Neural cell (in vitro differentiated cells): ENCODE measurements around the gene BZW1. TPM values are rescaled to one million over a fixed set of nuclear protein-coding genes. Genes with fewer than 3 reads are reported as not detected.

ENCODE experiments used
- H2AFZ ChIP-seq: fragments of 200-600, 300-800 bp; sonication (generic), shearing (Covaris generic); 2 replicates; pipeline ENCODE4 v1.6.0; 2014; ENCODE audit warnings: low read depth, mild to moderate bottlenecking, antibody characterized with exemption, low read length, moderate library complexity
- H3F3A ChIP-seq: fragments of 200-600 bp; shearing (Covaris generic); 2 replicates; pipeline ENCODE4 v1.6.1; 2016; ENCODE audit warnings: mild to moderate bottlenecking, moderate library complexity, mixed read lengths, antibody characterized with exemption, low read length; ENCODE audit not compliant: insufficient read depth, poor library complexity, severe bottlenecking
- H3K27ac ChIP-seq: fragments of 200-600, 300-800 bp; sonication (generic), shearing (Covaris generic); 2 replicates; pipeline ENCODE4 v1.5.1; 2014; ENCODE audit warnings: mild to moderate bottlenecking, low read length, moderate library complexity
- H3K27me3 ChIP-seq: fragments of 300-800, 200-600 bp; sonication (generic), shearing (Covaris generic); 2 replicates; pipeline ENCODE4 v1.6.0; 2014; ENCODE audit warnings: mild to moderate bottlenecking, low read depth, low read length, moderate library complexity; ENCODE audit not compliant: insufficient read depth
- H3K36me3 ChIP-seq: fragments of 300-800, 200-600 bp; sonication (generic), shearing (Covaris generic); 2 replicates; pipeline ENCODE4 v1.5.1; 2014; ENCODE audit warnings: mild to moderate bottlenecking, antibody characterized with exemption, low read length, moderate library complexity; ENCODE audit not compliant: insufficient read depth
- H3K4me2 ChIP-seq: fragments of 300-800, 200-600 bp; sonication (generic), shearing (Covaris generic); 2 replicates; pipeline ENCODE4 v1.6.0; 2014; ENCODE audit warnings: mild to moderate bottlenecking, low read length
- H3K4me3 ChIP-seq: fragments of 300-800, 200-600 bp; sonication (generic), shearing (Covaris generic); 2 replicates; pipeline ENCODE4 v1.5.1; 2014; ENCODE audit warnings: mild to moderate bottlenecking, low read length, moderate library complexity
- H3K79me2 ChIP-seq: fragments of 200-600 bp; shearing (Covaris generic); replicated peaks from 2 replicates; pipeline ENCODE4 v1.6.0; 2014; ENCODE audit warnings: mild to moderate bottlenecking, low read length, moderate library complexity; ENCODE audit not compliant: insufficient read depth
- H3K9ac ChIP-seq: fragments of 300-800, 200-600 bp; sonication (generic), shearing (Covaris generic); 2 replicates; pipeline ENCODE4 v1.6.1; 2016; ENCODE audit warnings: mild to moderate bottlenecking, low read length, mixed read lengths
- H3K9me2 ChIP-seq: fragments of 200-600 bp; shearing (Covaris generic); 2 replicates; pipeline ENCODE4 v1.6.1; 2016; ENCODE audit warnings: mild to moderate bottlenecking, low read length, mixed read lengths; ENCODE audit not compliant: insufficient read depth
- H3K9me3 ChIP-seq: fragments of 200-600, 300-800 bp; sonication (generic), shearing (Covaris generic); 2 replicates; pipeline ENCODE4 v1.6.1; 2016; ENCODE audit warnings: mild to moderate bottlenecking, mixed run types, low read length, moderate library complexity, mixed read lengths
- H4K20me1 ChIP-seq: fragments of 200-600 bp; shearing (Covaris generic); 2 replicates; pipeline ENCODE4 v1.6.1; 2016; ENCODE audit warnings: mild to moderate bottlenecking, mixed run types; ENCODE audit not compliant: insufficient read depth
- CTCF ChIP-seq: fragments of 450-650 bp; IDR thresholded peaks from 2 replicates; pipeline ENCODE4 v1.5.1; 2014; ENCODE audit warnings: antibody characterized with exemption, mild to moderate bottlenecking, moderate library complexity; ENCODE audit not compliant: poor library complexity, severe bottlenecking
- EP300 ChIP-seq: fragments of 450-650 bp; conservative IDR thresholded peaks from 2 replicates; pipeline ENCODE4 v1.6.1; 2014; ENCODE audit warnings: antibody characterized with exemption, mild to moderate bottlenecking, moderate library complexity; ENCODE audit not compliant: poor library complexity, severe bottlenecking
- EZH2 ChIP-seq: fragments of 200-600, 300-800 bp; shearing (Covaris generic), sonication (generic); IDR thresholded peaks from 2 replicates; pipeline ENCODE4 v1.6.1; 2014; ENCODE audit warnings: antibody characterized with exemption, low read length, borderline replicate concordance, mild to moderate bottlenecking; ENCODE audit not compliant: insufficient read depth, poor library complexity, severe bottlenecking
- MXI1 ChIP-seq: fragments of 450-650 bp; conservative IDR thresholded peaks from 2 replicates; pipeline ENCODE4 v1.6.1; 2014; ENCODE audit warnings: antibody characterized with exemption, mild to moderate bottlenecking; ENCODE audit not compliant: poor library complexity, severe bottlenecking
- POLR2AphosphoS5 ChIP-seq: IDR thresholded peaks from 2 replicates; pipeline ENCODE4 v1.6.1; 2012
- RAD21 ChIP-seq: fragments of 450-650 bp; conservative IDR thresholded peaks from 2 replicates; pipeline ENCODE4 v1.6.1; 2014; ENCODE audit warnings: antibody characterized with exemption, mild to moderate bottlenecking, moderate library complexity
- REST ChIP-seq: IDR thresholded peaks from 2 replicates; pipeline ENCODE4 v1.6.1; 2012; ENCODE audit warnings: borderline replicate concordance
- SMC3 ChIP-seq: fragments of 450-650 bp; conservative IDR thresholded peaks from 2 replicates; pipeline ENCODE4 v1.6.1; 2014; ENCODE audit warnings: antibody characterized with exemption, mild to moderate bottlenecking, moderate library complexity; ENCODE audit not compliant: poor library complexity
- TAF1 ChIP-seq: IDR thresholded peaks from 2 replicates; pipeline ENCODE4 v1.6.1; 2012; ENCODE audit warnings: low read depth
- polyA plus RNA-seq: library from polyadenylated mRNA; depleted of rRNA; stranded (reverse); fragments of >200 nt; gene quantifications from 2 replicates; pipeline ENCODE4 v1.2.3, GENCODE V29; 2014

Gene BZW1
- polyA plus RNA-seq, 1 donor from 2014 or later = 291 TPM

DNA sequence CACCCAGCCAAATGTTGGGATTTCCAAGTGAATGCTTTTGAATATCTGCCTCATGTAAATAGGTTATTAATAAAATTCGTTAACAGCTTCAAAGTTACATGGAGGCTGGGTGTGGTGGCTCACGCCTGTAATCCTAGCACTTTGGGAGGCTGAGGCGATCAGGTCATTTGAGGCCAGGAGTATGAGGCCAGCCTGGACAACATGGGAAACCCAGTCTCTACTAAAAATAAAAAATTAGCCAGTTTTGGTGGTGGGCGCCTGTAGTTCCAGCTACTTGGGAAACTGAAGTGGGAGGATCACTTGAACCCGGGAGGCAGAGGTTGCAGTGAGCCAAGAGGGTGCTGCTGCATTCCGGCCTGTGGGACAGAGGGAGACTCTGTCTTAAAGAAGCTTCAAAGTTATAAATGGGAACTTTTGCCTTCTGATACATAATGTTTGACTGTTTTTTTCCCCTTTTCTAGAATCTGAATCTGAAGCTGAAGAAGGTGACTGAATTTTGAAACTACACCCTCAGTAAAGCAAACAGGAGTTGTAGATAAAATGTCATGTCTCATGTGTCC is 10.1 kb downstream of the BZW1 start:
- H3F3A ChIP-seq = no peaks in the 10 kb centered on the region
- no peaks in the 10 kb centered on the region for H3K9me3 ChIP-seq
- H3K27ac ChIP-seq = no peak overlapping the region
- H3K27me3 ChIP-seq = no peaks in the 10 kb centered on the region
- no peaks in the 10 kb centered on the region for H3K79me2 ChIP-seq
- H3K9me2 ChIP-seq = no peaks in the 10 kb centered on the region
- TF ChIP-seq REST (no peak), EZH2 (no peak), EP300 (no peak), POLR2AphosphoS5 (no peak), SMC3 (no peak)
- no peak overlapping the region for H3K4me2 ChIP-seq
- H3K9ac ChIP-seq = no peak overlapping the region
- H2AFZ ChIP-seq = no peak overlapping the region
- H3K4me3 ChIP-seq = no peak overlapping the region
- no peaks in the 10 kb centered on the region for H4K20me1 ChIP-seq
- peaks cover 10% of the 10 kb centered on the region for H3K36me3 ChIP-seq

DNA sequence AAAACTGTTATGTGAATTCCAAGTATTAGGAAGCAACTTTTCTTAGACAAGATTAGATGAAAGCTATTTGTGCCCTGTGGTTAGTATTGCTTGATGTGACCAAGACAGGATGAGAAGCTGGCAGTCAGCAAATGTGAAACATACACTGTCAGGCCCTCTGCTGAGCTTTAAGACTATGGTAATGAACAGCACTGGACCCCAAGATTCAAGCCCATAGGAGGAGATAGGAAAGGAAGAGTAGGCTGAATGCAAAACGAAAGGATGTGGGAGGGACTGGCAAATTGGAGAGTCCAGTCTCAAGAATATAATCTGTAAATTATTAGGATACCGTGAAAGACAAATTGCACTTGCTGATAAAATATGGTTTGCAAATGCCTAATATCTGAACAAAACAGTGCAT is 16.4 kb downstream of the BZW1 start:
- Histone ChIP-seq H3K4me3 (no peak overlapping the region), H3F3A (no peaks in the 10 kb centered on the region), H3K27ac (no peak overlapping the region), H4K20me1 (no peaks in the 10 kb centered on the region), H3K4me2 (no peak overlapping the region), H3K9me3 (no peaks in the 10 kb centered on the region), H3K27me3 (no peaks in the 10 kb centered on the region), H3K79me2 (no peaks in the 10 kb centered on the region), H2AFZ (no peak overlapping the region), H3K9ac (no peak overlapping the region), H3K36me3 (peaks cover 5% of the 10 kb centered on the region), H3K9me2 (no peaks in the 10 kb centered on the region)
- no peak for TF ChIP-seq RAD21
- no peak for TF ChIP-seq REST
- no peak for TF ChIP-seq MXI1
- TF ChIP-seq TAF1 = no peak
- no peak for TF ChIP-seq POLR2AphosphoS5
- no peak for TF ChIP-seq SMC3
- TF ChIP-seq CTCF = no peak
- no peak for TF ChIP-seq EZH2
- no peak for TF ChIP-seq EP300
